GM21360 (cell line): ENCODE measurements around the gene VAV3.

Experiments used
- ATAC-seq: cut with Tn5 transposase; IDR thresholded peaks from one replicate; pipeline ENCODE4 v1.9.1; 2021; ENCODE audit warnings: mild to moderate bottlenecking, moderate library complexity; ENCODE audit not compliant: unreplicated experiment

Gene VAV3

DNA sequence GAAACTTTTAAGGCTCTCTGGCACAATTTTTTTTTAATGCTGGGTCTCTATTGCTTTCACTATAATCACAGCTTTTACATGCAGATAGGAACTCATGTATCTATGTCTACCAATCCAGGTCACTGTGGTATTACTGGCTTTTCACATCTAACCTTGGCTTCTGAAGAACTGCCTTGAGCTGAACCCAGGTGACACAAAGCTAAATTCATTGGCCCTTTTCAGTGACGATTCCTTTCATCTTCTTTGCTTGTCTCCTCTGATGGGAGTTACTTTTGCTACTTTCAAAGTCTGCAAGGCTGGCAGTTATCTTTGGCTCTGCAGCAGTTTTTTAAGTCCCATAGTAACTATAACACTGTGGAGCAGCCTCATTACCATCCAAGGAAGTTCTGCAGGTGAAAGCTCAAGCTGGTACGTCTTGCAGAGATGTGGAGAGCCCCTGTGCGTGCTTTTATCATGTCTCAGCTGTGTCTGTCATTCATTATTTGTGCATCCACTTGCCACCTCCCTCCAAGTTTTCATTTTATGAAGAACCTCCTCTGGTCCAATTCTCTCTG lies 364.3 kb downstream of the VAV3 start:
- ATAC-seq = no peak

DNA sequence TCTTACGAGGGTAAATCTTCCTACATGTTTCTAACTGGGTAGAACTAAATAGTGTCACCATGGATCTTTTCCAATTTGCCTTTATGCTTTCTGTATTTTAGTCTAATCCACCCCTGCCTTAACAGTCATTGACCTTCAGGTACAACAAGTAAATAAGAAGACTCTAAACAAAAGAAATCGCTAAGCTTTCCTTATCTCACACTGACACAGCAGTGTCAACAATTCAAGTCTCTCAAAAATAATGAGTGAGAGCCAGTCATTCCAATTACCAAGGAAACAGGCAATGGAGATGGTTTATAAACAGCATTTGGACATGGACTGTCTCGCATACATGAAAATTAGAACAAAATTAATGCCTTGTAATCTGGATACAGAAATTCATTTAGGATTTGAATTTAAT lies 365.8 kb downstream of the VAV3 start:
- no peak for ATAC-seq

DNA sequence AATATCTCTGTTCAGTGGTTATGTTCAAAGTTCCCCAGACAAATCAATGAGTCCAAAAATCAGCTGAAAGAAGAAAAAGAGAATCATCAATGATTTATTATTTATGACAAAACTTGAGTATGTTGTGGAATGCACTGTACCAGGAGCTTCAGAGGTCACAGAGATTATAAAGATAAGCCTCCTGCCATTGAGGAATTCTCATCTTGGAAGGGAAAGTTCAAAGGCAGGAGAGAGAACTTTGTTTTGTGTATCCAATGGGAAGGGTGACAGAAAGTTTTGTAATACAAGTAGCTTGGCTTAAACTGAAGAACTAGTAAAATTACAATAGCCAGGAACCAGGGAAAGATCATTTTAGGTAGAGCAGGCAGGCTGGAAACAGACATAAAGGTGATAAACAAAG lies 367.7 kb downstream of the VAV3 start:
- ATAC-seq = no peak

DNA sequence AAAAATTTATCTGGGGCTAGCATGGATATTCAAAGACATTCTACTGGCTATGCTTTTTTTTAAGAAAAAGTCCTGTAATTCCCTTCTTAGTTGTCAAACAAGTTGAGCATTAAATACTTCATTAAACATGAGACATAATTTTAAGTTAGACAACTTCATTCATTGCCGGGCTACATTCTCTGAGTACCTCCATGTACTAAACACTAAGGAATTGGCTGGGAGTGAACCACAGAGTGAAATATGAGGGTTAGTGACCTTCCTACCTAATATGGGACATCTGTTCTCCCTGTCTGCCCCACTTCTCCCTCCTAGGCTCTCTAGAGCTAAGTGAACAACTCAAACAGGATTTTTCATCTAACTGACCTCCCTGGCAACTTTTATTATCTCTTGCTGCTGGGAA lies 370.4 kb downstream of the VAV3 start:
- no peak for ATAC-seq

DNA sequence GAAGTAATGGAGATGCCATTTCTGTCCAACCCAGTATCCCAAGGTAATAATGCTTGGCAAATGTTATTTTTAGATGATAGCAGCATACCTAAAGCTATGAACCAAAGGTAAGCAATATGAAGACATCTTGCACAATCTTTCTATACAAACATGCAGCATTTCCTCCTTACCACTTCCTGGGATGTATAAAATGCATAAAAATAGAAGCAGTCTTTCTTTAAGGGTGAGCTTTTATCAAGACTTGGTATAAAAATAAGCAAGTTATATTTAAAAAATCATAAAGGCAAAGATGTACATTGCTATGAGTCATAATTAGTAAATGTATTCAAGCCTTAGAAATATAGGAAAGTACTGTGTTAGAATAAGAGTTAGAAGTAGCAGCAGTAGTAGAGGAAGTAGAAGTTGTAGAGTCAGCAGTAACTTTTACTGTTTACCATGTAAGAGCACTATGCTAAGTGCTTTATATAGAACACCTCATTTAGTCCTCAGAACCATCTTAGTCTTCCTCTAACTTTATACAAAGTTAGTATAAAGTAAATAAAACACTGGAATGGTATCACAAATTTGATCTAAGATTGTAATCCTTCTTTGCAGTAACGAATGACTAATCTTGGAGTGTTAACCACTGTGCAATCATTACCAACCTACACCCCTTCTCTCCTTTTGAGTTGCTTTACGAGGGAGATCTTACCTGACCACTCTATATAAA lies 371.3 kb downstream of the VAV3 start:
- ATAC-seq = no peak

DNA sequence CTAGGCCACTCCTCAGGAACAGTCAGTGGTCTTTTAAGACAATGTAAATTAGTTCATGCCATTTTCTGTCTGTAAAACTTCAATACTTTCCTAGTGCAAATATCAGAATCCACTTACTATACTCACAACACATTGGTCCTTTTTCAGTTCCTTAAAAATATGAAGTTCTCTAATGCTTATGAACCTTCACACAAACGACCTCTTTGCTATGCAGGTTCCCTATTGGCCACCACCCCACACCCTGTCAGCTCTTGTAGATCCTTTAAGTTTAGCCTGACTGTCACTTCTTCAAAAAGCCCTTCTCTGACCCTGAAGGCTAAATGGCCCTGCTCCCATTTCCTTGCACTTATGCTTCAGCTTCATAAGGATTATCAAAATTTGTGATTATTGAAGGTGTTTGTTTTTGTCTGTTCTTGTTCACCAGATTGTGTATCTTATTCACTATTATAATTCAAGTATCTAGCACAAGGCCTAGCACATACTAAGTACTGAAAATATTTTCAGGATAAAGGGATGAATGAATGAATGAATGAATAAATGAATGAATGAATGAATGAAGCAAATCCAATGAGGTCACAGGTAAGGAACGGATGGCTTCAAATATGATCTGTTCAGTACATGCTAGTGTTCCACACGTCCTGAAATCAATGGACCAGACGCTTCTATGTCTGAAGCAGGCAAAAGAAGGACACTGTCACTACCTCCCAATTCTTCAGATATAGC lies 373.9 kb downstream of the VAV3 start:
- ATAC-seq = peak; percentile 79

DNA sequence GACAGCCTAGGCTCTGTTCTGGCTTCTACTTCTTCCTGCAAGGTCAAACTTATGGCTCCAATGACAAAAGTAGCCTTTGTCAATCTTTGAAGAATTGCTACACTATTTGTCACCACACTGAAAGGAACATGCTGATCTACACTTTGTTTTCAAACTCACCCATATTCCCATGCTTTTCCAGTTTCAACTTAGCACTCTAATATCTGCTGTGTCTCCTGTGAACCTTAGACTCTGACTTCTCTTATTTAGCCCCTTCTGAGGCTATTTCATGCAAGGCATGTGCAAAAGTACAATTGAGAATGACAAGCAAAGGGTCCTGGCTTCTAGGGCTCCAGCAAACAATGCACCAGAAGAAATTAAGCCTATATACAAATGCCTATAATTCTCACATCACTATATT lies 374.9 kb downstream of the VAV3 start:
- ATAC-seq = no peak

DNA sequence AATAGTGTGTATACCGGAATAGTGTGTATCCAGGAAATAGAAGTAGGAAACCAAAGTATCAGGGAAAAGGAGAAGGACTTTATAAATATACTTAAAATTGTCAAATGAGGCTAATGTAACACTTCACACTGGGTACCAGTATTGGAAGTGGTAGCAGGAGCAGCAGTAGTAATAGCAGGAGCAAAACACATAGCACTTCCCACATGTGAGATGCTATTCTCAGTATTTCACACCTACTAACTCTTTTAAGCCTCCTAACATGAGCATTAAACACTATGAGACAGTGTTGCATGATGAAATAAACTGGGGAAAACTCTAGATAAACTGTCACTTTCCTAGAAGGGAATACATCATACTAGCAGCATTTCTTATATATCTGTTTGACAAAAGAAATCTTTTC lies 376.7 kb downstream of the VAV3 start:
- no peak for ATAC-seq

DNA sequence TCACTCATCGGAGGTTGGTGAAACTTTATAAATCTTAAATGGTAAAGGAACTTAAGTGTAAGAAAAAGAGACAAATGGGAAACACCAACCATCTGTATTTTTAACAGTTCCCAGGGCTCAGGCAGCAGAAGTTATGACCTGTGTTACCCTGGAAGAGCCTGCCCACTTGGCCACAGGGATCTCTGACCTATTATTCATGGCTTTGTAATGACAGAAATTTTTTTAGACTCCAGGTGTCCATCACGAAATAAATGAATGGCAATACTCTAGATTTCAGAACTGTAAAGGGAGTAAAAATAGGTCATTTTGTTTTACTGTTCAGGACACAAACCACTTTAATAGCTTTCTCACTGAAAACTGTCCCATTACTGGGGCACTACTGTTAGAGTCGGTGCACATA lies 389.8 kb downstream of the VAV3 start:
- no peak for ATAC-seq

DNA sequence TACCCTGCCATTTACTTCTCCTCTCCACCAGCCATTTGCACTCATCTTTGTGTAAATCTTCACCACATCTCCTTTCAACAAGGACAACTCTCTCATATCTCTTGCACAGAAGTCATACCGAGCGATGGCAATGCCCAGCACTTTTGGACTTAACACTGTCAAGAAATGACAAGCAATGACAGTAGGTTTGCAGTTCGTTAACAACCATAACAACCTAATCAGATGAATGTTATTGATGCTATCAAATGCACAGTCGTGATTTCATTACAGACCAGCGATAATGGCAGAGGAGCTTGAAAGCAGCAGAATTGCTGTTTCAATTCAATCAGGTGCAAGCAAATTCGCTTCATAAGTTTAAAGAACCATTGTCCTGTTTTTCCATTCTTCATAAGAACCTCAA lies 390.9 kb downstream of the VAV3 start:
- ATAC-seq = no peak

DNA sequence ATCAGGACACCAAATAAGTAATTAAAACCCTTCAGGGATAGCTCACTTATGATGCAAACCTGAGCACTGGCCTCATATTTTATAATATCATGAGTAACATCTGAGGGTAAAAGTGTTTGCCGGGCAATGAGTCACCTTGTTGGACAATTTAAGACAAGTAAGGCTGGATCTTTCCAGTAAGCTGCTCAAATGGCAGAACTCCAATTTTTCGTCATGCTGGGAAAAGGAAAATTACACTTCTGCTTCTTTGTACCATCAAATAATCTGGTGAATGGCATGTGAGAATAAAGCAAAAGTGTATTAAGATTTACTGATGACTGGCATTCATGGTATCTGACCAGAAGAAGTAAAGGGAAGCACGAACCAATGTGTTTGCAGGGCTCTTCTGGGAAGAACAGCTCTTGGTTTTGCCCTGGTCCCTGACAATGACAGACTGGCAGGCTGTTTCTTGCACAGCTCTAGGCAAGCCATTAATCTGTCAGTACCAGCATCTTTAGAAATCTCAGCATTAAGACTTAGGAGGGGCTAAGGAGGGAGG lies 392.2 kb downstream of the VAV3 start:
- no peak for ATAC-seq

DNA sequence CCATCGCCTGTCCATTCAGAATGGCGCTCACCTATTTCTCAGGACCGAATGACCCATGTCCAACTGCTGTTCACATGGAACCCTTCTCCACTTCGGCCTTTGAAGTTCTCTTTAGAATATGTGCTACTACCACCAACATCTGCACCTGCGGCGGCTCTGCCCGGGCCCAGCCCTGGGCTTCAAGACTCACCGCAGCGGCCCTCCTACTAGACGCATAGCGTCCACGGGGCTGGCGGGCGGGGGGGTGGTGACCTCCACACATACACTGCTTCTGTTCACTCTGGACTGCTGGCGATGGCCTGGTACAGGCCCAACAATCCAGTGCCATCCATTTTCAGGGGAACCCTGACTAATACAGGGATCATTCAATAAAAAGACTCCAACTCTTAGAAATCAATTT lies 394.2 kb downstream of the VAV3 start:
- ATAC-seq = no peak

DNA sequence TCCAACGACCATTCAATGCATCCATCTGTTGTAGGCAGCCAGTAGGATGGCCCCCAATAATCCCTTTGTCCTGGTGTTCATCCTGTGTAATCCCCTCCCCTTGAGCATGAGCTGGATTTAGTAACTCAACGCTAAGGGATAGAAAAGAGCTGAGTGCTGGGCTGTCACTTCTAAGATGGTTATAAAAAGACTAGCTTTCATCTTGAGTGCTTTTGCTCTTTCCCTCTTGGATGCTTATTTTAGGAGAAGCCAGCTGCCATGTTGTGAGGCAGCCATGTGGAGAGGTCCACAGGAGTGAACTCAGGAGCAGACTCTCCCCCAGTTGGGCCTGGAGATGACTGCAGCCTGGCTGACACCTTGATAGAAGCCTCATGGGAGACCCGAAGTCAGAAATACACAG lies 401.5 kb downstream of the VAV3 start:
- no peak for ATAC-seq

DNA sequence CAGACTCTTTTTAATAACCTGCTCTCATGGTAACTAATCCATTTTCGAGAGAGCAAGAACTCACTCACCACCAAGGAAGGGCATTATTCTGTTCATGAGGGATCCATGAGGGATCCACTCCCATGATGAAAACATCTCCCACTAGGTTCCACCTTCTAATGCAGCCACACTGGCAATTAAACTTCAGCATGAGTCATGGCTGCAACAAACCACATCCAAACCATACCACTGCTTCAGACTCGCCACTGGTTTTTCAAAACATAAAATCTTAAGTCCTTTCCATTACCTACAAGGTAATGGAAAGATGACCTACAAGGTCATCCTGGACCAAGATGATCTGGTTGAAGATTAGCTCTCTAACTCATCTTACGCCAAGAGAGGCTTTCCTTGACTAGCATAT lies 405.1 kb downstream of the VAV3 start:
- no peak for ATAC-seq

DNA sequence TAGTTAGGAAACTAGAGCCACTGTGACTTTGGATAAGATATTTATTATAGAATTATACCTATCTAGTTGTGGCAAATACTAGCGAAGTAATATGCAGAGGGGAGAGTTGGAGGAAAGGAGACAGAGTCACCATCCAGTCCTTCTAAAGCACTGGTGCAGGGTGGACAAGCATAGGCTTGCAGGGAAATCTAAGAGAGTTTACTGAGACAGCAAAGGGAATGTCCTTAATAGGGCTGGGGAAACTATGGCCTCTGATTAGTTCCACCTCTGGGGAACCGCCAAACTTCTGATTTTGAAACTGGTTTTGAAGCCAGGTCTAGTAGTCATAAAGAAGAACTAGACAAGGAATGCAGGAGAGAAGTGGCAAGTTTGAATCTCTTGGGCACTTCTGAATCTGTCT lies 407.9 kb downstream of the VAV3 start:
- no peak for ATAC-seq

DNA sequence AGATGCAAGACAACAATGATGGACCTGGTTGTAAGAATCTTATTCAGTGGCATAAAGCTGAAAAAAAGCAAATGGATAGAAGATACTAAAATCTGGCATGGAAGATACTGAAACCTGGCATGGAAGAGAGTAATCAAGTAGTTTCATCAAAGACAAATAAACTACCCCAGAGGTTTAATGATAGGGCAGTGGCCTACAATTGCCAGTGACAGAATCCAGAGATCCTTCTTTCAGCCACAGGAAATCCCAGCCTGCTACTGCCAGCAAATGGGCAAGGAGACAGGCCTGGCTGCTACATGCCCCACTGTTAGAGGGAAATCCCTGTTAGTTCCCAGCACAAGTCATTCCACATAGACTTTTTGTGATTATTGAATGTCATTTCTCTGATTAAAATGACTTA lies 409.4 kb downstream of the VAV3 start:
- no peak for ATAC-seq

DNA sequence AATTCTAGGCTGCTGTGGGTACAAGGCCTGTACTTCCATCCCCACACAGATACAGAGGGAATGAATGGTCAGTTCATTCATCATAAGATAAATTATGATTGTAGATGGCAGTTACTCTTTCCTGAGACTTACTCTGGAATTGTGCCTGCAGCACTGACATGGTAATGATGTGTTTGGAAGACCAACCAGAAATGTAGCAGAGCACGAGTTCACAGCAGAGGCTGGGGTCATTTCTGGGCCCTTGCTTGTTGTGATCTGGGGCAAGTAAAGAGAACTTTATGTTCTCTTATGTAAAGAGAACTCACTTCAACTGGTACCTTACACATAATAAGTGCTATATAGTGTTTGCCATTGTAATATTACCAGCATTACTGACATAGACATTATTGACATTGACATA lies 412.2 kb downstream of the VAV3 start:
- no peak for ATAC-seq

DNA sequence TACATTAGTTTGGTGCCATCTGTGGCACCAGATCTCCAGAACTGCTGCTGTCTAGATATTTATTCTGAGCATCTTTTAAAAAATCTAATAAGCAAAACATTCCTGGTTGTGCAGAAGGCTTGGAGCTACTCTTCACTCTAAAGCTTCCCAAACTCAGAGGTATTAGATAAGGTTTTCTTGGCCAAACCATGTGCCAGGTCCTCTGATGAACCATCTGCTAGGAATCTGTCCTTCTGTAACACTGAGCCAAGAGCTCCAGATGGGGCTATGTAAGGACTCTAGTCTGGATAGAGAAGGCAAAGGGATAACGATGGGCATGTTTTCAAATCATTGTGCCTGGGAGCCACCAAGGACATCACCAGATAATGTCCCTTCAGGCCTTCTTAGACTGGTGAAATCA lies 413.5 kb downstream of the VAV3 start:
- no peak for ATAC-seq

DNA sequence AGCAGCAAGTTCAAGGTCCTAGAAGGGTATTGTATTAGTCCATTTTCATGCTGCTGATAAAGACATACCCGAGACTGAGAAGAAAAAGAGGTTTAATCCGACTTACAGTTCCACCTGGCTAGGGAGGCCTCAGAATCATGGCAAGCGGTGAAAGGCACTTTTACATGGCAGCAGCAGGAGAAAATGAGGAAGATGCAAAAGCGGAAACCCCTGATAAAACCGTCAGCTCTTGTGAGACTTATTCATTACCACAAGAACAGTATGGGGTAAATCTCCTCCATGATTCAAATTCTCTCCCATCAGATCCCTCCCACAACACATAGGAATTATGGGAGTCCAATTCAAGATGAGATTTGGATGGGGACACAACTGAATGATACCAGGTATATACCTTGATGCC lies 414.6 kb downstream of the VAV3 start:
- no peak for ATAC-seq

DNA sequence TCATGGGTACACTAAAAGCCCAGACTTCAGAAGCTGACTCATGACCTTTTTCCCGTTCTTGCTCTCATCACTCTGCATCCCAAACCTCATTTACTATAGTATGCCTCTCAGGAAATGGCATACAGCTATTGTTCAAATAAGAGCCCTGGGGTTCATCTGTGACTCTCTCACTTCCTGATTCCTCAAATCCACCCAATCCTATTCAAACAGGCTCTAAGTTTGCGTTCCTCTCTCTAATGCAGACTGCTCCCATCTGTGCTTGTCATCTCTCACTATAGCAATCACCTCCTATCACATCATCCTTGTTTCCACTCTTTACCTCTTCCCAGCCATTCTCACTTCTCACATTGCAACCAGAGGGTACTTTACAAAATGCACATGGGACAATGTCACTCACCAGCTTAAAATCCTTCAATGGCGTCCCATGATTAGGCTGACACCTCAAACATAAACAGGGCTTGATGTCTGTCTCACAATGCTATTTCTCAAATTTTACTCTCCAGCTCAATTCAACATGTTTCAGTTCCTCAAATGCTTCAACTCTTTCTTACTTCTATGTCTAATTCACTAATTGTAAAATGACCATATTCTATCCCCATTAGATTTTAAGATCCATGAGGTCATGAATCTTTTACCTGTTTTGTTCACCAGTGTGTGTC lies 415.7 kb downstream of the VAV3 start:
- no peak for ATAC-seq

DNA sequence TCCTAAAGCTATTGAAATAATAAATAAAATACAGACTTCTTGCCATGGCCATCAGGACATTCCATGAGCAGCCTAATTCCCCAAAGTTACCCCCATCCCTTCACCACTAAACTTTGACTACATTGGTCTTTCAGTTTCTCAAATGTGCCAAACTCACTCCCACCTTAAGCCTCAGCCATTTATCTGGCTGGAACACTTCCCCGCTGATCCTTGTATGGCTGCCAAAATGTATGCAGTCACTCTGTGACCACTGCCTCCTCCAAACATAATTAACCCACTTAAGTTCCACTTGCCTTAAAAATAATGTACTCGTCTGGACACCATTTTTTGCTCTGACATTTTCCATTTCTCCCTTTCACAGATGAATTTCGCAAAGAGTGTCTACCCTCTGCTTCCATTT lies 416.7 kb downstream of the VAV3 start:
- no peak for ATAC-seq
